Neural cell (in vitro differentiated cells): Measurements from ENCODE around the gene CRHBP. TPM values are rescaled to one million over a fixed set of nuclear protein-coding genes. Genes with fewer than 3 reads are reported as not detected.
"Not testable (repeated sequence)": the region's sequence is repeated elsewhere in the genome, so short reads cannot be mapped to it uniquely, and the experiment has no call there.

Source experiments
- H2AFZ ChIP-seq: fragments of 200-600, 300-800 bp; sonication (generic), shearing (Covaris generic); 2 replicates; pipeline ENCODE4 v1.6.0; 2014; ENCODE audit warnings: low read depth, mild to moderate bottlenecking, antibody characterized with exemption, low read length, moderate library complexity
- H3F3A ChIP-seq: fragments of 200-600 bp; shearing (Covaris generic); 2 replicates; pipeline ENCODE4 v1.6.1; 2016; ENCODE audit warnings: mild to moderate bottlenecking, moderate library complexity, mixed read lengths, antibody characterized with exemption, low read length; ENCODE audit not compliant: insufficient read depth, poor library complexity, severe bottlenecking
- H3K27ac ChIP-seq: fragments of 200-600, 300-800 bp; sonication (generic), shearing (Covaris generic); 2 replicates; pipeline ENCODE4 v1.5.1; 2014; ENCODE audit warnings: mild to moderate bottlenecking, low read length, moderate library complexity
- H3K27me3 ChIP-seq: fragments of 300-800, 200-600 bp; sonication (generic), shearing (Covaris generic); 2 replicates; pipeline ENCODE4 v1.6.0; 2014; ENCODE audit warnings: mild to moderate bottlenecking, low read depth, low read length, moderate library complexity; ENCODE audit not compliant: insufficient read depth
- H3K36me3 ChIP-seq: fragments of 300-800, 200-600 bp; sonication (generic), shearing (Covaris generic); 2 replicates; pipeline ENCODE4 v1.5.1; 2014; ENCODE audit warnings: mild to moderate bottlenecking, antibody characterized with exemption, low read length, moderate library complexity; ENCODE audit not compliant: insufficient read depth
- H3K4me2 ChIP-seq: fragments of 300-800, 200-600 bp; sonication (generic), shearing (Covaris generic); 2 replicates; pipeline ENCODE4 v1.6.0; 2014; ENCODE audit warnings: mild to moderate bottlenecking, low read length
- H3K4me3 ChIP-seq: fragments of 300-800, 200-600 bp; sonication (generic), shearing (Covaris generic); 2 replicates; pipeline ENCODE4 v1.5.1; 2014; ENCODE audit warnings: mild to moderate bottlenecking, low read length, moderate library complexity
- H3K79me2 ChIP-seq: fragments of 200-600 bp; shearing (Covaris generic); replicated peaks from 2 replicates; pipeline ENCODE4 v1.6.0; 2014; ENCODE audit warnings: mild to moderate bottlenecking, low read length, moderate library complexity; ENCODE audit not compliant: insufficient read depth
- H3K9ac ChIP-seq: fragments of 300-800, 200-600 bp; sonication (generic), shearing (Covaris generic); 2 replicates; pipeline ENCODE4 v1.6.1; 2016; ENCODE audit warnings: mild to moderate bottlenecking, low read length, mixed read lengths
- H3K9me2 ChIP-seq: fragments of 200-600 bp; shearing (Covaris generic); 2 replicates; pipeline ENCODE4 v1.6.1; 2016; ENCODE audit warnings: mild to moderate bottlenecking, low read length, mixed read lengths; ENCODE audit not compliant: insufficient read depth
- H3K9me3 ChIP-seq: fragments of 200-600, 300-800 bp; sonication (generic), shearing (Covaris generic); 2 replicates; pipeline ENCODE4 v1.6.1; 2016; ENCODE audit warnings: mild to moderate bottlenecking, mixed run types, low read length, moderate library complexity, mixed read lengths
- H4K20me1 ChIP-seq: fragments of 200-600 bp; shearing (Covaris generic); 2 replicates; pipeline ENCODE4 v1.6.1; 2016; ENCODE audit warnings: mild to moderate bottlenecking, mixed run types; ENCODE audit not compliant: insufficient read depth
- CTCF ChIP-seq: fragments of 450-650 bp; IDR thresholded peaks from 2 replicates; pipeline ENCODE4 v1.5.1; 2014; ENCODE audit warnings: antibody characterized with exemption, mild to moderate bottlenecking, moderate library complexity; ENCODE audit not compliant: poor library complexity, severe bottlenecking
- EP300 ChIP-seq: fragments of 450-650 bp; conservative IDR thresholded peaks from 2 replicates; pipeline ENCODE4 v1.6.1; 2014; ENCODE audit warnings: antibody characterized with exemption, mild to moderate bottlenecking, moderate library complexity; ENCODE audit not compliant: poor library complexity, severe bottlenecking
- EZH2 ChIP-seq: fragments of 200-600, 300-800 bp; shearing (Covaris generic), sonication (generic); IDR thresholded peaks from 2 replicates; pipeline ENCODE4 v1.6.1; 2014; ENCODE audit warnings: antibody characterized with exemption, low read length, borderline replicate concordance, mild to moderate bottlenecking; ENCODE audit not compliant: insufficient read depth, poor library complexity, severe bottlenecking
- MXI1 ChIP-seq: fragments of 450-650 bp; conservative IDR thresholded peaks from 2 replicates; pipeline ENCODE4 v1.6.1; 2014; ENCODE audit warnings: antibody characterized with exemption, mild to moderate bottlenecking; ENCODE audit not compliant: poor library complexity, severe bottlenecking
- POLR2AphosphoS5 ChIP-seq: IDR thresholded peaks from 2 replicates; pipeline ENCODE4 v1.6.1; 2012
- RAD21 ChIP-seq: fragments of 450-650 bp; conservative IDR thresholded peaks from 2 replicates; pipeline ENCODE4 v1.6.1; 2014; ENCODE audit warnings: antibody characterized with exemption, mild to moderate bottlenecking, moderate library complexity
- REST ChIP-seq: IDR thresholded peaks from 2 replicates; pipeline ENCODE4 v1.6.1; 2012; ENCODE audit warnings: borderline replicate concordance
- SMC3 ChIP-seq: fragments of 450-650 bp; conservative IDR thresholded peaks from 2 replicates; pipeline ENCODE4 v1.6.1; 2014; ENCODE audit warnings: antibody characterized with exemption, mild to moderate bottlenecking, moderate library complexity; ENCODE audit not compliant: poor library complexity
- TAF1 ChIP-seq: IDR thresholded peaks from 2 replicates; pipeline ENCODE4 v1.6.1; 2012; ENCODE audit warnings: low read depth
- polyA plus RNA-seq: library from polyadenylated mRNA; depleted of rRNA; stranded (reverse); fragments of >200 nt; gene quantifications from 2 replicates; pipeline ENCODE4 v1.2.3, GENCODE V29; 2014

CRHBP gene
- polyA plus RNA-seq, 1 donor from 2014 or later: not detected

GRCh38 chr5:76994337-76994736, 41.5 kb downstream of the CRHBP start:
- H3K79me2 ChIP-seq: no peaks in the 10 kb centered on the region
- H4K20me1 ChIP-seq: no peaks in the 10 kb centered on the region
- H3F3A ChIP-seq: no peaks in the 10 kb centered on the region
- H3K27me3 ChIP-seq: no peaks in the 10 kb centered on the region
- no peak overlapping the region for H3K27ac ChIP-seq
- H3K4me3 ChIP-seq: no peak overlapping the region
- TF ChIP-seq TAF1 (no peak), EP300 (no peak), REST (no peak)
- H3K9me2 ChIP-seq: no peaks in the 10 kb centered on the region
- H3K9ac ChIP-seq: no peak overlapping the region
- H3K9me3 ChIP-seq: no peaks in the 10 kb centered on the region
- no peaks in the 10 kb centered on the region for H3K36me3 ChIP-seq
- H3K4me2 ChIP-seq: no peak overlapping the region
- H2AFZ ChIP-seq: no peak overlapping the region

GRCh38 chr5:76998251-76998650, 45.4 kb downstream of the CRHBP start:
- not testable (repeated sequence) for H2AFZ ChIP-seq, H3K9me2 ChIP-seq, H3K79me2 ChIP-seq, H3K4me3 ChIP-seq, H3K9me3 ChIP-seq, H3K36me3 ChIP-seq, H3K27me3 ChIP-seq, H3F3A ChIP-seq, H3K4me2 ChIP-seq, H3K27ac ChIP-seq, H4K20me1 ChIP-seq, H3K9ac ChIP-seq

GRCh38 chr5:76999451-76999850, 46.6 kb downstream of the CRHBP start:
- Histone ChIP-seq H3K9me2 (no peaks in the 10 kb centered on the region), H3K79me2 (no peaks in the 10 kb centered on the region), H3K4me2 (no peak overlapping the region), H3K9me3 (no peaks in the 10 kb centered on the region), H4K20me1 (no peaks in the 10 kb centered on the region), H3F3A (no peaks in the 10 kb centered on the region), H3K27me3 (no peaks in the 10 kb centered on the region), H3K4me3 (no peak overlapping the region), H3K36me3 (no peaks in the 10 kb centered on the region), H2AFZ (no peak overlapping the region), H3K27ac (no peak overlapping the region), H3K9ac (no peak overlapping the region)
- TF ChIP-seq REST (no peak), MXI1 (no peak), RAD21 (no peak), EP300 (no peak), TAF1 (no peak), POLR2AphosphoS5 (no peak), CTCF (no peak), EZH2 (no peak), SMC3 (no peak)
